ENCODE results near the gene SLC5A3. TPM values are rescaled to one million over a fixed set of nuclear protein-coding genes. Genes with fewer than 3 reads are reported as not detected.

Gene SLC5A3
- polyA plus RNA-seq, 1 donor from 2014 or later, result 18.2 TPM

- no peaks in the 10 kb centered on the region for H4K20me1 ChIP-seq (ENCODE audit: insufficient read depth)
Measured at GRCh38 chr21:34077888-34078287, 4.5 kb downstream of the SLC5A3 start.

DNA sequence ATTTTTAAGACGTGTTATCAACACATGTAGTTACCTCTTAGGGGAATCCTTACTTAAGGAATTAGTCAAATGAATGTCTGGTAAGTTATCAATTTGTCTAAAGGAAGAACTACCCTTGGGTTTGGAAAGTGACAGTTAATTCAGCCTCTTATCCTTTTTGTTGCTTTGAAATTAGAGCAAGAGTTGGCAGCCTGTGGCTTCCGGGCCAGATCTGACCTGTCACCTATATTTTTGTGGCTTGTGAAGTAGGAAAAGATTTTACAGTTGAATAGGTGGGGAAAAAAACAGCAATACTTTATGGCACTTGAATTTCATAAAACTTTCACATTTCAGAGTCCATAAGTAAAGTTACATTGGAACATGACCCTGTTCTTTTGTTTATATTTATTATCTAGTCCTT is 5.5 kb downstream of the SLC5A3 start:
- TF ChIP-seq POLR2AphosphoS5 (IDR thresholded peaks at IDR 0.05) (no peak), EP300 (conservative IDR thresholded peaks at IDR 0.05; ENCODE audit: poor library complexity, severe bottlenecking) (no peak), TAF1 (IDR thresholded peaks at IDR 0.05; ENCODE audit: low read depth) (no peak), MXI1 (conservative IDR thresholded peaks at IDR 0.05; ENCODE audit: poor library complexity, severe bottlenecking) (no peak), EZH2 (IDR thresholded peaks at IDR 0.05; ENCODE audit: borderline replicate concordance, insufficient read depth, low read length, poor library complexity, severe bottlenecking) (no peak), RAD21 (conservative IDR thresholded peaks at IDR 0.05) (no peak), CTCF (IDR thresholded peaks at IDR 0.05; ENCODE audit: poor library complexity, severe bottlenecking) (no peak), REST (IDR thresholded peaks at IDR 0.05; ENCODE audit: borderline replicate concordance) (no peak), SMC3 (conservative IDR thresholded peaks at IDR 0.05; ENCODE audit: poor library complexity) (no peak)
- H2AFZ ChIP-seq (ENCODE audit: low read depth, low read length), result no peak overlapping the region
- H3K9me2 ChIP-seq (ENCODE audit: insufficient read depth, low read length), result no peaks in the 10 kb centered on the region
- no peaks in the 10 kb centered on the region for H4K20me1 ChIP-seq (ENCODE audit: insufficient read depth)
- peaks cover 70% of the 10 kb centered on the region for H3K79me2 ChIP-seq (replicated peaks; ENCODE audit: insufficient read depth, low read length)
- H3K4me2 ChIP-seq (ENCODE audit: low read length), result no peak overlapping the region
- no peaks in the 10 kb centered on the region for H3K36me3 ChIP-seq (ENCODE audit: insufficient read depth, low read length)
- no peak overlapping the region for H3K4me3 ChIP-seq (ENCODE audit: low read length)
- H3K9ac ChIP-seq (ENCODE audit: low read length), result no peak overlapping the region
- H3K27ac ChIP-seq (ENCODE audit: low read length), result no peak overlapping the region
- no peaks in the 10 kb centered on the region for H3F3A ChIP-seq (ENCODE audit: insufficient read depth, low read length, poor library complexity, severe bottlenecking)
- H3K9me3 ChIP-seq (ENCODE audit: low read length), result no peaks in the 10 kb centered on the region
- H3K27me3 ChIP-seq (ENCODE audit: insufficient read depth, low read depth, low read length), result no peaks in the 10 kb centered on the region

More at GRCh38 chr21:34077888-34078287, 4.5 kb downstream of the SLC5A3 start:
- TF ChIP-seq EP300 (conservative IDR thresholded peaks at IDR 0.05; ENCODE audit: poor library complexity, severe bottlenecking) (no peak), MXI1 (conservative IDR thresholded peaks at IDR 0.05; ENCODE audit: poor library complexity, severe bottlenecking) (no peak), SMC3 (conservative IDR thresholded peaks at IDR 0.05; ENCODE audit: poor library complexity) (no peak)
- H3K27ac ChIP-seq (ENCODE audit: low read length), result no peak overlapping the region
- peaks cover 60% of the 10 kb centered on the region for H3K79me2 ChIP-seq (replicated peaks; ENCODE audit: insufficient read depth, low read length)
- no peaks in the 10 kb centered on the region for H3K36me3 ChIP-seq (ENCODE audit: insufficient read depth, low read length)
- no peaks in the 10 kb centered on the region for H3K27me3 ChIP-seq (ENCODE audit: insufficient read depth, low read depth, low read length)
- H2AFZ ChIP-seq (ENCODE audit: low read depth, low read length), result no peak overlapping the region
- no peak overlapping the region for H3K9ac ChIP-seq (ENCODE audit: low read length)
- H3K4me2 ChIP-seq (ENCODE audit: low read length), result no peak overlapping the region
- H3K4me3 ChIP-seq (ENCODE audit: low read length), result no peak overlapping the region
- H3K9me2 ChIP-seq (ENCODE audit: insufficient read depth, low read length), result no peaks in the 10 kb centered on the region
- no peaks in the 10 kb centered on the region for H3F3A ChIP-seq (ENCODE audit: insufficient read depth, low read length, poor library complexity, severe bottlenecking)
- no peaks in the 10 kb centered on the region for H3K9me3 ChIP-seq (ENCODE audit: low read length)

Measured in neural cell (in vitro differentiated cells).